GM12873 (cell line): Measurements from ENCODE around the gene RALY.

ENCODE experiments used
- CTCF ChIP-seq: IDR thresholded peaks from 2 replicates; pipeline ENCODE4 v1.5.1; 2012; ENCODE audit warnings: low read depth, mild to moderate bottlenecking, moderate library complexity, low read length, control low read depth; ENCODE audit not compliant: insufficient read depth; ENCODE audit errors: missing control alignments

RALY gene

DNA sequence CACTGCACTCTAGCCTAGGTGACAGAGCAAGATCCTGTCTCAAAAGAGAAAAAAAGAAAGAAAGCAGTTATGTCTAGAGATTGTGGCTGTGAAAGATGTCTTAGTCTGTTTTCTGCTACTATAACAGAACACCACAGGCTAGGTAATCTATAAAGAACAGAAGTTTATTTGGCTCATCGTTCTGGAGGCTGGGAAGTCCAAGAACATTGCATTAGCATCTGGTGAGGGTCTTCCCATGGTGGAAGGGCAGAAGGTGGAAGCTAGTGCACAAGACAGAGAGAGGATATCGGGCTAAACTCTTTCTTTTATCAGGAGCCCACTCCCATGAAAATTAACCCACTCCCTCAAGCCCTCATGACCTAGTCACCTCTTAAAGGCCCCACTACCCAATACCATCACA lies 16.2 kb upstream of the RALY start:
- TF ChIP-seq CTCF: no peak

DNA sequence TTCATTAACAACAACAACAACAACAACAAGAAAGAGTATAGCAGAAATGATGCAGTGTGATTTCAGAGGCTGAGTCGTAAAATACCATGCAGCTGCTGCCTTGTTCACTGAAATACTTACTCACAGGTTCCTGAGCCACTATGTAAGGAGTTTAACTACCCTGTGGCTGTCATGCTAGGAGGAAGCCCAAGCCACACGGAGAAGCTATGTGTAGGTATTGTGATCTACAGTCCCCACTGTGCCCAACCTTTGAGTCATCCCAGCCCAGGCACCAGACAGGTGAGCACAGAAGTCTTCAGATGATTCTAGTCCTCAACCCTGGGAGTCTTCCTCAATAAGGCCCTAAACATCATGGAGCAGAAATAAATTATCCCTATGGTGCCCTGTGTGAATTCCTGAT lies 14.6 kb upstream of the RALY start:
- no peak for TF ChIP-seq CTCF

GRCh38 chr20:33981347-33981746 lies 12.4 kb upstream of the RALY start:
- TF ChIP-seq CTCF: no peak

GRCh38 chr20:33981964-33982363 lies 11.7 kb upstream of the RALY start:
- no peak for TF ChIP-seq CTCF

DNA sequence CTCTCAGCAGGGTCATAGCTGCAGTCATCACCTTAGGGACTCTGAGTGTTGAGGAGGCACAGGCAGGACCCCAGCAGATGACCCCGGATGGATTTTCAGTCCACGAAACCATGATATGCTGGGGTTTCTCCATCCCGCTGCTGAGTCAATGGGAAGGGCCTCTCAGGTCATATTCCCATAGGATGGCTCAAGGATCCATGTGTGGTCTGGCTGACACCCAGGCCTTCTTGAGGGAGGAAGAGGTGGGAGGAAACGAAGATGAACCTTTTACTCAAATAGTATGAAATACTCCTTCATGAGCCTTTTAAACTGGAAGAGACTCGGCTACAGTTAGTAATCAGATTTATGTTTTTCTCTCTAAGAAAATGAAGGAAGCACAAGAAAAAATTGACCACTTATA lies 10.3 kb upstream of the RALY start:
- no peak for TF ChIP-seq CTCF

DNA sequence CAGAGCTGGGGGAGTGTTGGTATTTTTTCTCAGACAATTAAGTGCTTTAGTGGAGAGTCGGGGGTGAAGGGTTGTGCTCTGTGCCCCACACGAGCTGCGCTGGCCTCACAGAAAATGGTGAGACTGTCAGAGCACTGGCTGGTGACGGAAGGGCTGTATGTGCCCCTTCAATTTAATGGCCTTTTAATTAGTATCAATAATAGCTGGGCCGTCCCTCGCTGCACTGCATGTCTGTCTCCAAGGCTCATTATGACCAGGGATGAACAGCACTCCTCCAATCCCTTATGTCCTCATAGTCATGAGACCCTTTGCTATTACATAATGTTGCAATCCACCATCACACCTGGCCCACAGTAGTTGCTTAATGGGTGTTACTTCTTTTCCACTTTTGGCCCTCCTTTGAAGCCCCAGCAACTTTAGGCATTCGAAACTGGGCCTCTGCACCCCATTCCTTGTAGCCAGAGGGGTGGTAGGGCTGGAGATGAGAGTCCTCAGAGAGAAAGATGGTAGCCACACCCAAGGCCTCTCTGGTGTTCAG lies 9.5 kb upstream of the RALY start:
- TF ChIP-seq CTCF: no peak

DNA sequence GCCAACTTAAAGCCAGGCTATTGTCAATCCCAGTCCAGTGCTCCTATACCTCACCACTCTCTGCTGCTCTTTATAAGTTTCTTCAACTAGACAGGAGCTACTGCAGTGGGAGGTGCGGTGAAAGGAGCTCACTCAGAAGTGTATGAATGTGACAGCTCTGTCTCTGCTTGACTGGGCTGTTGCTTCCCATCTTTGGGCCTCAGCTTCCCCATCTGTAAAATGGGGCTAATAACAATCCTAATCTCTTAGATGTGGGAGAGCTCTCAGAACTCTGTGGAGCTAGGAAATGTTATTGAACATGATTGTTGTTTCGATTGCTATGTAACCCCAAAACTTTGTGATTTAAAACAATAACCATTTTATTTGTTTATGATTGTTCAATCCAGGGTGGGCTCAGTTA lies 8.4 kb upstream of the RALY start:
- TF ChIP-seq CTCF: no peak
